Astrocyte (in vitro differentiated cells and primary cell): ENCODE results near the gene VWA2.

Source experiments
- EZH2 ChIP-seq: IDR thresholded peaks from 2 replicates; pipeline ENCODE4 v1.6.1; 2012; ENCODE audit warnings: mild to moderate bottlenecking, low read length, inconsistent platforms; ENCODE audit not compliant: insufficient read depth
- TF ChIP-seq, protein P1 (sequence below): IDR thresholded peaks from 2 replicates; pipeline ENCODE4 v1.5.1; 2011; ENCODE audit warnings: low read depth, mild to moderate bottlenecking, inconsistent platforms, low read length, moderate library complexity; ENCODE audit not compliant: insufficient read depth

DNA sequence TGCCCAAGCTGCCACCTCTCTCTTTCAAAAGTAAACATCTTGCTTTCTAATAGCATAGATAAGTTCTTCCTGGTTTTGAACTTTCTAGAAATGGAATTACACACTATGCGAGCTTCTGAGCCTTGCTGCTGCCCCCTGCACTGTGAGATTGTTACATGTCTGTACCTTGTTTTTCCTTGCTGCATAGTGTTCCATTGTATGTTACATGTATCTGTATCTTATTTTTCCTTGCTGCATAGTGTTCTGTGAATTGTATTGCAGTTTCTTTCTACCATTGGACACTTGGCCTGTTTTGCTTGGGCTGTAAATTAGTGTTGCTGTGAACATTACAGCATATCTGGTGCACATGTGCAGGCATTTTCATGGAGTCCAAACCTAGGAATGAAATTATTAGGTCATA is 24.0 kb upstream of the VWA2 start:
- TF ChIP-seq, protein P1, sequence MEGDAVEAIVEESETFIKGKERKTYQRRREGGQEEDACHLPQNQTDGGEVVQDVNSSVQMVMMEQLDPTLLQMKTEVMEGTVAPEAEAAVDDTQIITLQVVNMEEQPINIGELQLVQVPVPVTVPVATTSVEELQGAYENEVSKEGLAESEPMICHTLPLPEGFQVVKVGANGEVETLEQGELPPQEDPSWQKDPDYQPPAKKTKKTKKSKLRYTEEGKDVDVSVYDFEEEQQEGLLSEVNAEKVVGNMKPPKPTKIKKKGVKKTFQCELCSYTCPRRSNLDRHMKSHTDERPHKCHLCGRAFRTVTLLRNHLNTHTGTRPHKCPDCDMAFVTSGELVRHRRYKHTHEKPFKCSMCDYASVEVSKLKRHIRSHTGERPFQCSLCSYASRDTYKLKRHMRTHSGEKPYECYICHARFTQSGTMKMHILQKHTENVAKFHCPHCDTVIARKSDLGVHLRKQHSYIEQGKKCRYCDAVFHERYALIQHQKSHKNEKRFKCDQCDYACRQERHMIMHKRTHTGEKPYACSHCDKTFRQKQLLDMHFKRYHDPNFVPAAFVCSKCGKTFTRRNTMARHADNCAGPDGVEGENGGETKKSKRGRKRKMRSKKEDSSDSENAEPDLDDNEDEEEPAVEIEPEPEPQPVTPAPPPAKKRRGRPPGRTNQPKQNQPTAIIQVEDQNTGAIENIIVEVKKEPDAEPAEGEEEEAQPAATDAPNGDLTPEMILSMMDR = no peak
- TF ChIP-seq EZH2 = no peak
